IPS-15b (cell line): Measurements from ENCODE around the gene RFX2.

Experiments
- H3K27me3 ChIP-seq: one replicate; pipeline ENCODE4 v1.6.1; 2013; ENCODE audit warnings: low read length; ENCODE audit not compliant: control insufficient read depth, insufficient read depth
- H3K36me3 ChIP-seq: one replicate; pipeline ENCODE4 v1.6.1; 2013; ENCODE audit warnings: low read length; ENCODE audit not compliant: control insufficient read depth, insufficient read depth
- H3K4me1 ChIP-seq: one replicate; pipeline ENCODE4 v1.6.1; 2013; ENCODE audit warnings: mild to moderate bottlenecking, low read length; ENCODE audit not compliant: control insufficient read depth, insufficient read depth
- H3K4me3 ChIP-seq: one replicate; pipeline ENCODE4 v1.5.1; 2013; ENCODE audit warnings: low read depth, low read length
- H3K9ac ChIP-seq: one replicate; pipeline ENCODE4 v1.6.1; 2013; ENCODE audit warnings: low read depth, mild to moderate bottlenecking, low read length
- H3K9me3 ChIP-seq: one replicate; pipeline ENCODE4 v1.6.1; 2013; ENCODE audit warnings: mild to moderate bottlenecking, low read length; ENCODE audit not compliant: control insufficient read depth, insufficient read depth

RFX2 gene

DNA sequence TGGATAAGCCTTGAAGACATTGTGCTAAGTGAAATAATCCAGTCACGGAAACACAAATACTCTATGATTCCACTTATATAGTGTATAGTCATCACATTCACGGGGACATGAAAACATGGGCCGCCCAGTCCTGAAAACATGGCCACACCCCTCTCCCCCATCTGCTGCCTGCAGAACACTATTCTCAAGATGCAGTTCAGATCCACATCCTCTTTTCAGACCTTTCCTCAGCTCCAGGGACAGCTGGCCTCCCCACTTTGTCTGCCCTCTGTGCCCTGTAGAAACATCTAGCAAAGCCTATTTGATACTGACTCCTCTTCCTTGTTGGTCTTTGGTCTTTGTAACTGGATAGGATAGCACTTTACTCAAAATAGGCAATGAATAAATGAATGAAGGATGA lies 8.3 kb downstream of the RFX2 start:
- Histone ChIP-seq H3K4me1 (no peaks in the 10 kb centered on the region), H3K4me3 (no peak overlapping the region), H3K9me3 (no peaks in the 10 kb centered on the region), H3K36me3 (no peaks in the 10 kb centered on the region), H3K27me3 (no peaks in the 10 kb centered on the region), H3K9ac (no peak overlapping the region)

DNA sequence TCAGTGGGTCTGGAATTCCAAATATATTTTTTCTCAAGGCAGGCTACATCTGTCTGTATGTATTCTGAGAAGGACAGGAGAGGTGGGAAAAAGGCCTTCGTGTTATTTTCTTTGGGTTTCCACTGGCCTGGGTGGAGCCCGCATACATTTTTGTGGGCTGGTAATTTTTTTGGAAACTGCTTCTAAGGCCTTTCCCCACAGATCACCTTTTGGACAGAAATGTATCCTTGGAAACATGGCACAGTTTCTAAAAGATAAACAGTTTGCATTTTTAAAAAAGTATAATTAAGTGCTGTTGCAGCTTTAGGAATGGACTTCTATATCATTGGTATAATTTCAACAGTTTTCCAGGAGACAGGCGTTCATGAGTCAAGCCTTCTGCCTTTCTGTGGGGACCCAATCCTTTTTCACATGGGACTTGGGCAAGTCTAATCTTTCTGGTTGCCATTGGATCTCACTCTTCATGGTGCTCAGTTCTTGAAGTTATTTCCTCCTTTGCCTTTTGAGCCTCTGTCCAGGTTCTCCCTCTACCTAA lies 8.9 kb downstream of the RFX2 start:
- H3K4me3 ChIP-seq: no peak overlapping the region
- no peaks in the 10 kb centered on the region for H3K36me3 ChIP-seq
- H3K4me1 ChIP-seq: no peaks in the 10 kb centered on the region
- no peaks in the 10 kb centered on the region for H3K27me3 ChIP-seq
- H3K9me3 ChIP-seq: no peaks in the 10 kb centered on the region
- no peak overlapping the region for H3K9ac ChIP-seq

DNA sequence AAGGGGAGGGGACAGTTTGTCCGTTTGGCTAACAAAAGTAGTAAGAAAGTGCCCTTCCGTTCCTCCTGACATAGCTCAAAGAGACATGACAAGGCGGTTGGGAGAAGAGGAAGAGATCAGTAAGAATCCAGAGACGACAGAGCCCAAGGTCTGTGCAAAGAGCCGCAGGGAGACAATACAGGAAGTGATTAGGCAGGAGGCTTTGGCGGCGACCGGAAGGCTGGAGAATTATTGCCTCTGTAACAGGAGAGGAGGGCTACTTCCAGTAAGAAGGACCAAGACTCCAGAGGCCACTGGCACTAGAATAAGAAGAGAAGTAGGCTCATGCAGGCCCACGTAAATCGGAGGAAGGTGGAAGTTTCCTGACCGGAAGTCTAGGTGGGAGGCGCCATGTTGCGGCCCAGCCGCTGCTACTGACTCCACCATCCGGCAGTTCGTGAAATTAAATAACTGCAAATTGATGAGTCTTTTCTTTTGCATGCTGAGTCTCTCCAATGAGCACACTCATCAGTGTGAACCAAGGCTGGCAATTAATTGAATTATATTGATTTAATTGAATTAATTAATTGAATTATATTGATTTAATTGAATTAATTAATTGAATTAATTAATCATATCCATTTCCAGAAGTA lies 9.9 kb downstream of the RFX2 start:
- no peak overlapping the region for H3K9ac ChIP-seq
- no peaks in the 10 kb centered on the region for H3K36me3 ChIP-seq
- no peaks in the 10 kb centered on the region for H3K9me3 ChIP-seq
- no peaks in the 10 kb centered on the region for H3K27me3 ChIP-seq
- no peak overlapping the region for H3K4me3 ChIP-seq
- H3K4me1 ChIP-seq: no peaks in the 10 kb centered on the region

DNA sequence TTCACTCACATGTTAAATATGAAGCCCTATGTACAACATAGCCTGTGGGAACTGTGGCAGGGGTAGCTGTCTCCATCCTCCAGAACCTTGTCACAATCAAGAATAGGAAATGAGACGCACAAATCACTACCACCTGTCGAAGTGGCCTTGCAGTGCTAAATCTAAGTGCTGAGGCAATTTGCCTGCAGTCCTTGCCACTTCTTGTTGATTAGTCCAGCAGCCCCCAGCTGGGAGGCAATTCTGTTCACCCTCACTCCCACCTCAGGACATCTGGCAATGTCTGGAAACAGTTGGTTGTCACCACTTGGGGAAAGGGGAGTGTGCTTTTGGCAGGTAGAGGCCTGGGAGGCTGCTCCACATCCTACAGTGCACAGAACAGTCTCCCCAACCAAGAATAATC lies 10.7 kb downstream of the RFX2 start:
- Histone ChIP-seq H3K4me3 (no peak overlapping the region), H3K27me3 (no peaks in the 10 kb centered on the region), H3K9me3 (no peaks in the 10 kb centered on the region), H3K9ac (no peak overlapping the region), H3K36me3 (no peaks in the 10 kb centered on the region), H3K4me1 (no peaks in the 10 kb centered on the region)

DNA sequence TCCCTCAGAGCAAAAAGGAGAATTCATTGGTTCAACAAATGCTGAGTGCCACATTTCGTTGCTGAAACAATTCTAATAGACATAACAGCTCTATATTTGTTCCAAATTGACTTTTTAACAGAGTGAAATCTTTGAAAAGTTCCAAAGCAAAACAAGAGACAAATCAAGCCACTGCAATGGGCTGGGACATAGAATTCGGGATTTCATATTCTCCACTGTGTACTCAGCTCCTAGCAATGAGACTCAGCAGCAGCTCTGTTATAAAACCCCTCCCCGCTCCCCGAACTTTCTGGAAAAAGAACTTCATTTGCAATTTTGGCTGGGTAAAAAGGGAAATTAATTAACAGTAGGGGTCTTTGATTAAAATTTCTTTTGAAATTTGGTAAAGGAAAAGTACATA lies 11.3 kb downstream of the RFX2 start:
- no peaks in the 10 kb centered on the region for H3K4me1 ChIP-seq
- H3K9me3 ChIP-seq: no peaks in the 10 kb centered on the region
- H3K9ac ChIP-seq: no peak overlapping the region
- no peak overlapping the region for H3K4me3 ChIP-seq
- H3K27me3 ChIP-seq: no peaks in the 10 kb centered on the region
- H3K36me3 ChIP-seq: no peaks in the 10 kb centered on the region

DNA sequence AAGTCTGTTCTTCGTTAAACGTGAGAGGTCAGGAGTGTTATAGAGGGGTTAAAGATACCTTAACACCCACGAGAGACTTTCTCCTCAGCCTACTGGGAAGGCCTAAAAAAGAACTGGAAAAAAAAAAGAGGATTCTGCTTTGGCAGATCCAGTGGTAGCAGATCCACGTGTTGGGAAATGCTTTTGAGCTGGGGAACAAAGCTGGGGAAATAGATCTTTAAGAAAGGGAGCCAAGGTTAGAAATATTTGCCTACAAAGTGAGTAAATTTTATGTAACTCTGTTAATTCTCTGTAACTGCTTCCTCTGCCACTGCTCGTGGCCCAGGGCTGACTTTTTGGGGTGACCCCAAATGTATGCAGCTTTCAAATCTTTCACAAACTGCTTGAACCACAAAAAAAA lies 11.7 kb downstream of the RFX2 start:
- Histone ChIP-seq H3K9ac (no peak overlapping the region), H3K9me3 (no peaks in the 10 kb centered on the region), H3K4me1 (no peaks in the 10 kb centered on the region), H3K36me3 (no peaks in the 10 kb centered on the region), H3K27me3 (no peaks in the 10 kb centered on the region), H3K4me3 (no peak overlapping the region)

DNA sequence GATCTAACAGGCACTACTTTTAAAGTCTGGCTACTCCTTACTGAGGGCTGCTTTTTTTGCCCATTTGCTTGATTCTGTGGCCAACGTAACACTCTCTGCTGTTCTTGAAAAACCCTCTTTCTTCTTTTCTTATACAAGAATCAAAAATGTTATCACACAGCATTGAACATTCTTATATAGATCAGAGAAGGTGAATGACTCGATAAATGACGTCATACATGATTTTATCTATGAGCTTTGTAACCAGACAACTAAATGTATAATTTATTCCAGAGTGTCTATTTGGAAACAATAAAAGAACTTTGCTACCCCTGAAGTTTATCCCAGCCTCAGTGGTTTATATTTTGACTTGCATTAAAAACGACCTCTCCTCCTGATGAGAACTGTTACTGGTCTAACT lies 12.4 kb downstream of the RFX2 start:
- H3K4me1 ChIP-seq: no peaks in the 10 kb centered on the region
- no peaks in the 10 kb centered on the region for H3K36me3 ChIP-seq
- no peaks in the 10 kb centered on the region for H3K9me3 ChIP-seq
- H3K27me3 ChIP-seq: peaks cover 3% of the 10 kb centered on the region
- H3K4me3 ChIP-seq: no peak overlapping the region
- no peak overlapping the region for H3K9ac ChIP-seq

DNA sequence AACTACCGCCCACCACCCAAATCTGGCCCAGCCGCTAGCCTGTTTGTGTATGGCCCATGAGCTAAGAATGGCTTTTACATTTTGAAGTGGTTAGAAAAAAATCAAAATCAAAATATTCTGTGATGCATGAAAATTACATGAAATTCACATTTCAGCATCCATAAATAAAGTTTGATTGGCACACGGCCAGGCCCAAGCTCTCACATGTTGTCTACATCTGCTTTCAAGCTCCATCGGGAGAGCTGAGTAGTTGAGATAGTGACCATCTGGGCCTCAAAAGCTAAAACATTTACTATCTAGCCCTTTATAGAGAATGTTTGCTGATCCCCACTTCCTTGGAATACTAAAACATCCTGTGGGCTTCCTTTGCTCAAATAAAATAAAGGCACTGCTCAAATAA lies 14.5 kb downstream of the RFX2 start:
- Histone ChIP-seq H3K9ac (no peak overlapping the region), H3K36me3 (no peaks in the 10 kb centered on the region), H3K4me1 (peaks cover 4% of the 10 kb centered on the region), H3K4me3 (no peak overlapping the region), H3K27me3 (peaks cover 9% of the 10 kb centered on the region), H3K9me3 (no peaks in the 10 kb centered on the region)

DNA sequence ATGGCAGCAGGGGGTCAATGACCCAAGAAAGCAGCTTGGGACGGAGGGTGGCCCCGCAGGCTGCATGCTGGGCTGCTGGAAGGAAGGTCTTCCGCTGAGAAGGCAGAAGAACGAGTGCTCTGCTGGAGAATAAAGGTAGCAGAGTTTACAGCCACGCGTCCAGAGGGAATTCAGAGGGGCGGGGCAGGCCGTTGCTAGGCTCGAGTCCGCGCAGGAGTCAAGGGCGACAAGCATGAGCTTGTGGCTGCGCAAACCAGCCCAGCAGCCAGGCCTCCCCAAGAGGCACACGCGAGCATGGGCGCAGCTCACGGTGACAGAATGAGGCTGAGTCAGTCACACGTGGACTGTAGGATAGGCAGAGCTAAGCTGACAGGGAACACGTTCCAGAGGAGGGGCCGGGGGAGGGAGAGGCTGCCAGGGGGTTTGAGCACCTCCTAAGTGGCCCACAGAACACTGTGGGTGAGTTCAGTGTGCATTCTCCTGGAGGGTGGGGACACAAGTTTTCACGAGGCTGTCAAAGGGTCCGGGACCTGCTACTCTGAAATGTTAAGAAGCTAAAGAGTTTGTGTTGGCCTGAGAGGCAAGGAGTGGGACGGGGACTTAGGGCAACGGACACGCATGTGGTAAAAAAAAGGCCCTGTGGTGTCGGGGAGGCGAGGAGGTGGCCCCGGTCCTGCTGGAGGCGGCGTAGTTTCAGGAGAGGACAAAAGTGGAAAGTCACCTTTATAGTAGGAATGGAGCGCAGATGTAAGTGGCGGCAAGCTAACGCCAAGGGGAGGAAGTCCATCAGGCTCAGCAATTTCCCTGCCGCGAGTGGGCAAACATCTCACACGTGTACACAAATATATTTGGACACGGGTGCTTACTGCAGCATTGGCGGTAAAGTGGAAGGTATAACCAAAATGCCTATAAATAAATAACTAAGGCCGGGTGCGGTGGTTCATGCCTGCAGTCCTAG lies 17.7 kb downstream of the RFX2 start:
- Histone ChIP-seq H3K4me3 (peak overlapping the region; percentile 35), H3K36me3 (no peaks in the 10 kb centered on the region), H3K27me3 (peaks cover 9% of the 10 kb centered on the region), H3K9ac (no peak overlapping the region), H3K9me3 (no peaks in the 10 kb centered on the region), H3K4me1 (peaks cover 4% of the 10 kb centered on the region)

DNA sequence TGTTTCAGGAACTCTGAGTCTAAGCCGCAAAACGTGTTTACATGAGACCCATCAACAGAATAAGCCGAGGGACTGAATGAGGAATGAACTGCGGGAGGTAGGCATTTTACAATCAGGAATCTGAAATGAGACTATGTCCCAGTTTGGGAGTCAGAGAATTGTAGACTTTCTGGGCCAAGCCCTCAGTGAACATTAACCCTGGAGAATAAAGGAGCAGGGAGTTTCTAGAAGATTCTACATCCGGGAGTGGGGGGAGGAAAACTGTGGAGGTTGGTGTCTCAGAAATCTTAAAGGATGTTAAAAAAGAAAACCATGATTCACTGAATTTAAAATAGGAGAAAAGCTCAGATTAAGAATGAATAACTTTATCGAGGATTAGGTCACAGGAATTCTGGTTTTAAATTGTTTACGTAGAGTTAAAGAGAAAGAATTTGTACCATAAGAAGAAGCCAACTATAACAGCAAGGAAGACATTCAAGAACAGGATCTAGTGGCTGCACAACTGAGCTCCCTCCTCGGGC lies 18.5 kb downstream of the RFX2 start:
- Histone ChIP-seq H3K9ac (no peak overlapping the region), H3K4me1 (peaks cover 7% of the 10 kb centered on the region), H3K27me3 (peaks cover 9% of the 10 kb centered on the region), H3K9me3 (no peaks in the 10 kb centered on the region), H3K4me3 (peak overlapping the region; percentile 35), H3K36me3 (no peaks in the 10 kb centered on the region)

DNA sequence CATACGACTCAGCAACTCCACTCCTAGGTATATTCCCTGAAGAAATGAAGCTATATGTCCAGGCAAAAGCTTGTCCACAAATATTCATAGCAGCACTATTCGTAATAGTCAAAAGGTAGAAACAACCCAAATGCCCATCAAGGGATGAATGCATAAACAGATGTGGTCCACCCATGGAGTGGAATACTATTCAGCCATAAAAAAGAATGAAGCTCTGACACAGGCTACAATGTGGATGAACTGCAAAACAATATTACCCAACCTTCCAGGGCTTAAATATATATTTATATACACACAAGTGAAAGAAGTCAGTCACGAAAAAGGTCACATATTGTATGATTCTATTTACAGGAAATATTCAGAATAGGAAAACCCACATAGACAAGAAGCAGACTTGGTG lies 19.7 kb downstream of the RFX2 start:
- Histone ChIP-seq H3K9ac (no peak overlapping the region), H3K4me1 (peaks cover 9% of the 10 kb centered on the region), H3K4me3 (no peak overlapping the region), H3K9me3 (no peaks in the 10 kb centered on the region), H3K27me3 (peaks cover 9% of the 10 kb centered on the region), H3K36me3 (no peaks in the 10 kb centered on the region)
